ENCODE measurements around the gene LMTK2. TPM values are rescaled to one million over a fixed set of nuclear protein-coding genes. Genes with fewer than 3 reads are reported as not detected.
A peak's percentile ranks its signal among the peaks of the same experiment; 100 is the strongest.

The LMTK2 gene
- total and polyA plus RNA-seq, 2 experiments from 2014 or later: 6.1 to 30.8 TPM

GRCh38 chr7:98107313-98107721 lies 655 bp downstream of the LMTK2 start (continued):
- no peak for TF ChIP-seq CTCF (conservative IDR thresholded peaks at IDR 0.05; ENCODE audit: low read depth in 2 of 2)
- no peak for TF ChIP-seq POLR2AphosphoS5 (IDR thresholded peaks at IDR 0.05; ENCODE audit: low read depth)
- no peak for TF ChIP-seq EZH2 (IDR thresholded peaks at IDR 0.05; ENCODE audit: low read depth, unreplicated experiment)
- TF ChIP-seq STAT1 (IDR thresholded peaks at IDR 0.05; ENCODE audit: unreplicated experiment): no peak

- Mint-ChIP-seq H3K4me3 (peak overlapping the region; percentile 55), H3K4me1 (peaks cover 47% of the 10 kb centered on the region), H3K9me3 (no peaks in the 10 kb centered on the region; the same call in 2 of the 3 replicates), H3K36me3 (ENCODE audit: low read depth) (peaks cover 3% of the 10 kb centered on the region; the same call in 2 of the 3 replicates), H3K27ac (peak overlapping the region; percentile 19; the same call in 1 of the 2 replicates), H3K27me3 (ENCODE audit: insufficient read depth, low read depth, poor library complexity) (peaks cover 7% of the 10 kb centered on the region)
- no peaks in the 10 kb centered on the region for H3K9me2 ChIP-seq (ENCODE audit: insufficient read depth)
- TF ChIP-seq ZNF331 (CRISPR knock-in tag; IDR thresholded peaks at IDR 0.05; ENCODE audit: low read depth) (no peak), ZNF462 (CRISPR knock-in tag; IDR thresholded peaks at IDR 0.05) (no peak)
- no peaks in the 10 kb centered on the region for H3F3A ChIP-seq (replicated peaks; ENCODE audit: low read depth)
- H3K4me1 ChIP-seq (ENCODE audit: insufficient read depth): peaks cover 24% of the 10 kb centered on the region
- no peak overlapping the region for H2AFZ ChIP-seq
- H3K36me3 ChIP-seq (ENCODE audit: insufficient read depth): no peaks in the 10 kb centered on the region
- peak overlapping the region; percentile 18 for H3K4me3 ChIP-seq
- DNase-seq (ENCODE audit: low spot score): peak; percentile 53
- peaks cover 53% of the 10 kb centered on the region for H4K20me1 ChIP-seq (replicated peaks; ENCODE audit: insufficient read depth)
- H3K27me3 ChIP-seq (ENCODE audit: insufficient read depth): no peaks in the 10 kb centered on the region
- H3K27ac ChIP-seq (ENCODE audit: low read depth): peak overlapping the region; percentile 67
- H3K79me2 ChIP-seq (replicated peaks; ENCODE audit: insufficient read depth): peaks cover 82% of the 10 kb centered on the region
- peak overlapping the region; percentile 64 for H3K4me2 ChIP-seq
- peak; percentile 52 for ATAC-seq
These were observed 3.8 kb downstream of the LMTK2 start for GRCh38 chr7:98110249-98111022.
